Right hindlimb (tissue), 1 donor: Measurements from ENCODE around the gene YIPF1.
"Not testable (repeated sequence)": the region's sequence is repeated elsewhere in the genome, so short reads cannot be mapped to it uniquely, and the experiment has no call there.

Experiments
- DNase-seq: peaks from one replicate; pipeline ENCODE4 v3.0.0-alpha.2; 2018

Gene YIPF1

DNA sequence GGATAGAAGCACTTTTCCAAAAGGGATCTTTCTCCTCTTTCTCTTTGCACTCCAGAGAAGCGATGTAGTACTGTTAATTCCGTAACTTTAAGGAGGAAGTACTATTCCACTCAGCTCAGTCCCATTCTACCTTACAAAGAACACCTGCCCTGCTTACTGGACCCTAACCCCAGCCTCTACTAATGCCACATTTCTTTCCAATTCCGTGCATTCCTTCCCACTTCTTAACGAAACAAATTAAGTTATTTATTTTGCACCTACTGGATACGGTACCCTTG is 52.0 kb downstream of the YIPF1 start:
- DNase-seq = no peak

- DNase-seq = no peak
These were observed 54.1 kb downstream of the YIPF1 start for GRCh38 chr1:53835491-53835890.

DNA sequence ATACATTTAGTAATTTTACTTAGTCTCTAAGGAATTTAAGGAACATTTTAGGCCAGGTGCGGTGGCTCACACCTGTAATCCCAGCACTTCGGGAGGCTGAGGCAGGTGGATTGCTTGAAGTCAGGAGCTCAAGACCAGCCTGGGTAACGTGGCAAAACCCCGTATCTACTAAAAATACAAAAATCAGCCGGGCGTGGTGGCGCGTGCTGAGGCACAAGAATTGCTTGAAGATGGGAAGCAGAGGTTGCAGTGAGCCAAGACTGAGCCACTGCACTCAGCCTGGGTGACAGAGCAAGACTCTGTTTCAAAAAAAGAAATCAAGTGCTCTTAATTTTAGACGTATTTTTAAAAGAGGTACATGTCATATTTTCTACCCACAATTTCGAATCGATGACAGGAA is 54.8 kb downstream of the YIPF1 start:
- no peak for DNase-seq

DNA sequence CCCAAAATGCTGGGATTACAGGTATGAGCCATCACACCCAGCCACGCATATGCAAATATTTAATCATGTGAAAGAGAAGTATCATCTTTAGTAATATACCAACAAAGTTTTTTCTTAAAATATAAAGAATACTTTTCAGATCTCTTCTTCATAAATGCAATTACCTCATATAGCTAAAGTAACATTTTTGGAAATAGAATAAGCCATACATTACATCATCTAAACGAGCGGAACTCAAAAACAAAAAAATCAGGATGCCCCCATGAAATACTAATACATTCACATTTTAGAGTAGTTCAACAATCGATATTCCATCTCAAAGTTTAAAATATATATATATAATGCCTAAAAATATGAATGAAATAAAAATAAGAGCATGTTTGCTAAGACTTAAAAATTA is 56.2 kb downstream of the YIPF1 start:
- no peak for DNase-seq

GRCh38 chr1:53826367-53826766 is 63.2 kb downstream of the YIPF1 start:
- no peak for DNase-seq

GRCh38 chr1:53825306-53825705 is 64.3 kb downstream of the YIPF1 start:
- no peak for DNase-seq

GRCh38 chr1:53822931-53823330 is 66.7 kb downstream of the YIPF1 start:
- DNase-seq = no peak

GRCh38 chr1:53821380-53821779 is 68.2 kb downstream of the YIPF1 start:
- DNase-seq = no peak

DNA sequence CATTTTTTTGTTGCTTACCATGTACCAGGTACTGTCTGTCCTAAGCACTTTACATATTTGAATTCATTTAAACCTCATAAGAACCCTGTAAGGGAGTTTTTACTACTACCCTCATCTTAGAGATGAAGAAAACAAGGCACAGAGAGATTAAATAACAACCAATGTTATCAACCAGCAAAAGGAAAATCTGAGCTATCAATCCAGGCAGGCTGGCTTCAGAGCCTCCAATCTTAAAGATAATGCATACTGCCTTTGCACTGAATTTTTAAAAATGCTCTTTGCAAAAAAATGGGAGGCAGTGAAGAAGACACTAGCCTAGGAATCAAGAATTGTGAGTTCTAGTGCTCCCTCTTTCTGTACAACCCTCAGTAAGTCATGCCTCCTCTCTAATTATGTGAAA is 70.2 kb downstream of the YIPF1 start:
- DNase-seq = no peak

- DNase-seq = not testable (repeated sequence)
These were observed 73.0 kb downstream of the YIPF1 start for GRCh38 chr1:53816584-53816983.

DNA sequence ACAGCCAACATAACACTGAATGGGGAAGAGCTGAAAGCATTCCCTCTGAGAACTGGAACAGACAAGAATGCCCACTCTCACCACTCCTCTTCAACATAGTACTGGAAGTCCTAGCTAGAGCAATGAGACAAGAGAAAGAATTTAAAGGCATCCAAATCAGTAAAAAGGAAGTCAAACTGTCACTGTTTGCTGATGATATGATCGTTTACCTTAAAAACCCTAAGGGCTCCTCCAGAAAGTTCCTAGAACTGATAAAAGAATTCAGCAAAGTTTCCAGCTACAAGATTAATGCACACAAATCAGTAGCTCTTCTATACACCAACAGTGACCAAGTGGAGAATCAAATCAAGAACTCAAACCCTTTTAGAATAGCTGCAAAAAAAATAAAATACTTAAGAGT is 74.1 kb downstream of the YIPF1 start:
- DNase-seq = not testable (repeated sequence)

DNA sequence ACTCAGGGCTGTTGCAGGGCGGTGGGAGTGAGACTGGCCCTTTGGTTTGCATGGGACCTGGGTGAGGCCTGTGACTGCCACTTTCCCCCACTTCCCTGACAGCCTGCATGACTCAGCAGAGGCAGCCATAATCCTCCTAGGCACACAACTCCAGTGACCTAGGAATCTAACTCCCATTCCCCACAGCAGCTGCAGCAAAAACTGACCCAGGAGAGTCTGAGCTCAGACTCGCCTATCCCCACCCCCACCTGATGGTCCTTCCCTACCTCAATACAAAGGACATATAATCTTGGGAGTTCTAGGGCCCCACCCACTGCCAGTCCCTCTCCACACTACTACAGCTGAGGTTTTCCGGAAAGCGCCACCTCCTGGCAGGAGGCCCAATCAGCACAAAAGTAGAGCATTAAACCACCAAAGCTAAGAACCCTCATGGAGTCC is 78.2 kb downstream of the YIPF1 start:
- DNase-seq = no peak

GRCh38 chr1:53810497-53810896 is 79.1 kb downstream of the YIPF1 start:
- DNase-seq = no peak

DNA sequence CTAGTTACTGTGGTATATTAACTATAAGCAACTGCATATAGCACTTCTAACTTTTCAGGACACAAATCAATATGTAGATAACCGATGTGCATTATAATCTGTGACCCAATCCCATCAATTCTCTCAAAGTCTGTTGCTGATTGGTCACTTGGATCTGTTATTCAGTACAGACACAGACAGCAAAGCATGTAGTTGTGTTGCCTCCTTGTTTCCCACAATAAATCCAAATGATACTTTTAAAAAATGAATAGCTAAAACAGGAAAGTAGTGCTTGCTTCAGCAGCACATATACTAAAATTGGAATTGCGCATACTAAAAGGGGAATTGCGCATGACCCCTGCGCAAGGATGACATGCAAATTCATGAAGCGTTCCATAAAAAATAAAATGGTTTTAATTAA is 79.6 kb downstream of the YIPF1 start:
- no peak for DNase-seq

GRCh38 chr1:53807916-53808315 is 81.7 kb downstream of the YIPF1 start:
- DNase-seq = no peak

DNA sequence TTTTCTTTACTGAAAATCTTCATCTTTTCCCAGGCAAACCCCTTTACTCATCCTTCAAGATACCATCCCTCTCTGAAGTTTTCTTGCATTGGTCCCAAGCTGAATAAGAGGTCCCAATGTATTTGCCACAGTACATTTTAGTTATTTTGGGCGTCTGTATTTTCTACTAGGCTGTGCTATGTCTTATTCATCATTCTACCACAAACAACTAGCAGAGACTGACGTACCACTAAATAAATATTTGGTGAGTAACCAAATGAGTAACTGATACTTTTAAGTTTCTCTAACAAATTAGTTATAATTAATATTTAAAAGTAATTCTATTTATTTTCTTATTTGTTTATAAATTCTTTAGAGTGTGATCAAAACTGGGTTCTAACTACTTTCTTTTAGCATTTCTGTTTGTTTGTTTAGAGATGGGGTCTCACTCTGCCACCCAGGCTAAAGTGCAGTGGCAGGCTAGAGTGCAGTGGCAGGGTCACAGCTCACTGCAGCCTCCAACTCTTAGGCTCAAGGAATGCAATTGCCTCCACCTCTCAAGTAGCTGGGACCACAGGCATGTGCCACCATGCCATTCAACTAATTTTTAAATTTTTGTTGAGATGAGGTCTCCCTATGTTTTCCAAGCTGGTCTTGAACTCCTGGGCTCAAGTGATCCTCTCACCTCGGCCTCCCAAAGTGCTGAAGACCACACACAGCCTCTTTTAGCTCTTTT is 84.6 kb downstream of the YIPF1 start:
- no peak for DNase-seq

DNA sequence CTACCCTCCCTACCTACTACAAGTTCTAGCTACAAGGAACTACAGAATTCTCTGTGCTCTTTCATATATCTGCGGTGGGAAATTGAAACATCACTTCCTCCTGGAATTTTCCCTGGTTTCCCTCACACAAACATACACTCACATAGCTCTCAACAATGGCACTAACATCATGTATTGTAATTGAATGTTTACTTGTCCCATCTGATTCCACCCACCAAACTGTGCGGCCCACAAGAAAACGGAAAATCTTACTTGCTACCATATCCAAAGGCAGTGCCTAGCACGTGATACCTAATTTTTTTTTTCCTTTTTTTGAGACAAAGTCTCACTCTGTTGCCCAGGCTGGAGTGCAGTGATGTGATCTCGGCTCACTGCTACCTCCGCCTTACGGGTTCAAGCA is 85.4 kb downstream of the YIPF1 start:
- no peak for DNase-seq
